Stimulated activated CD4-positive, alpha-beta T cell treated with anti-CD3 and anti-CD28 coated beads, TNF-alpha, amount 100 ng/mL, for 4 hours (primary cell): ENCODE data around the gene NGRN.

ENCODE experiments used
- DNase-seq, 3 experiments: peaks; one replicate each; pipeline ENCODE4 v3.0.0-alpha.2; 2020; ENCODE audit warnings: low read depth in 3 of 3

NGRN gene

GRCh38 chr15:90318591-90318990, 53.1 kb downstream of the NGRN start:
- no peak for DNase-seq

GRCh38 chr15:90320062-90320884, 54.8 kb downstream of the NGRN start:
- peak; percentile 31 to 43 (median 36) for DNase-seq

- DNase-seq = no peak
These were observed 55.4 kb downstream of the NGRN start for GRCh38 chr15:90320885-90321278.
